HepG2 (cell line): Measurements from ENCODE around the gene ZNF782. TPM values are rescaled to one million over a fixed set of nuclear protein-coding genes. Genes with fewer than 3 reads are reported as not detected.

Experiments
- AGO2 ChIP-seq: fragments of 200-400 bp; formaldehyde crosslinking; optimal IDR thresholded peaks from 2 replicates; pipeline ENCODE3; 2017; ENCODE audit warnings: mild to moderate bottlenecking, low read depth, low read length, moderate library complexity
- BCL3 ChIP-seq: sonication (generic); formaldehyde crosslinking; IDR thresholded peaks from 2 replicates; pipeline ENCODE4 v1.5.1; 2020; ENCODE audit warnings: mild to moderate bottlenecking, missing genetic modification reagents, moderate library complexity
- DR1 ChIP-seq: sonication (generic); formaldehyde crosslinking; IDR thresholded peaks from 2 replicates; pipeline ENCODE4 v1.8.0; 2021; ENCODE audit warnings: mild to moderate bottlenecking, missing genetic modification reagents, inconsistent platforms
- ERF ChIP-seq: IDR thresholded peaks from 2 replicates; pipeline ENCODE4 v1.6.1; 2018; ENCODE audit warnings: missing biosample characterization, missing genetic modification reagents
- FLYWCH1 ChIP-seq: sonication (generic); formaldehyde crosslinking; IDR thresholded peaks from 2 replicates; pipeline ENCODE4 v1.8.1; 2023; ENCODE audit warnings: mild to moderate bottlenecking, missing genetic modification reagents
- FOXP1 ChIP-seq, 2 experiments: fragments of 450-650 bp in 1 of 2; IDR thresholded peaks; 2 replicates each; pipeline ENCODE4 v1.6.1; 2017 to 2018; ENCODE audit warnings: antibody characterized with exemption in 1 of 2
- HOXA7 ChIP-seq: sonication (generic); formaldehyde crosslinking; IDR thresholded peaks from 2 replicates; pipeline ENCODE4 v1.8.1; 2022; ENCODE audit warnings: mild to moderate bottlenecking, missing genetic modification reagents, moderate library complexity
- KAT8 ChIP-seq: IDR thresholded peaks from 2 replicates; pipeline ENCODE4 v1.6.1; 2016; ENCODE audit warnings: missing genetic modification reagents, missing compliant biosample characterization
- KDM4B ChIP-seq: sonication (generic); formaldehyde crosslinking; IDR thresholded peaks from 2 replicates; pipeline ENCODE4 v1.4.0; 2020; ENCODE audit warnings: missing genetic modification reagents
- POLR2AphosphoS2 ChIP-seq: IDR thresholded peaks from 2 replicates; pipeline ENCODE4 v1.6.1; 2011; ENCODE audit warnings: low read depth, low read length, improper control_type of control experiment
- PRDM10 ChIP-seq: sonication (generic); formaldehyde crosslinking; IDR thresholded peaks from 2 replicates; pipeline ENCODE4 v1.4.0; 2020; ENCODE audit warnings: low read depth, missing genetic modification reagents
- RFXAP ChIP-seq: sonication (generic); formaldehyde crosslinking; IDR thresholded peaks from 2 replicates; pipeline ENCODE4 v1.4.0; 2020; ENCODE audit warnings: missing genetic modification reagents, borderline replicate concordance
- SIN3B ChIP-seq: fragments of 150-350 bp; IDR thresholded peaks from 2 replicates; pipeline ENCODE4 v1.6.1; 2014; ENCODE audit warnings: low read length
- SMAD3 ChIP-seq: sonication (generic); formaldehyde crosslinking; IDR thresholded peaks from 2 replicates; pipeline ENCODE4 v1.4.0; 2020; ENCODE audit warnings: missing genetic modification reagents
- SOX6 ChIP-seq, 2 experiments: fragments of 450-650 bp in 1 of 2; sonication (generic) in 1 of 2; formaldehyde crosslinking in 1 of 2; IDR thresholded peaks; 2 replicates each; pipeline versions ENCODE4 v1.4.0 to v1.6.1; 2017 to 2020; ENCODE audit warnings: antibody characterized with exemption in 1 of 2, mild to moderate bottlenecking in 1 of 2, missing genetic modification reagents in 1 of 2
- TMF1 ChIP-seq: sonication (generic); formaldehyde crosslinking; IDR thresholded peaks from 2 replicates; pipeline ENCODE4 v1.8.1; 2022; ENCODE audit warnings: low read depth, missing genetic modification reagents
- ZFY ChIP-seq: sonication (generic); formaldehyde crosslinking; IDR thresholded peaks from 2 replicates; pipeline ENCODE4 v1.4.0; 2020; ENCODE audit warnings: missing genetic modification reagents
- ZNF326 ChIP-seq: sonication (generic); formaldehyde crosslinking; IDR thresholded peaks from 2 replicates; pipeline ENCODE4 v1.4.0; 2020; ENCODE audit warnings: missing genetic modification reagents, borderline replicate concordance
- ZNF350 ChIP-seq: sonication (generic); formaldehyde crosslinking; IDR thresholded peaks from 2 replicates; pipeline ENCODE4 v1.4.0; 2020; ENCODE audit warnings: mild to moderate bottlenecking, low read depth, missing genetic modification reagents, borderline replicate concordance
- ZNF501 ChIP-seq: sonication (generic); formaldehyde crosslinking; IDR thresholded peaks from 2 replicates; pipeline ENCODE4 v1.5.1; 2020; ENCODE audit warnings: mild to moderate bottlenecking, moderate library complexity, missing genetic modification reagents
- ZNF512 ChIP-seq: sonication (generic); formaldehyde crosslinking; IDR thresholded peaks from 2 replicates; pipeline ENCODE4 v1.4.0; 2020; ENCODE audit warnings: mild to moderate bottlenecking, missing genetic modification reagents
- ZNF530 ChIP-seq: sonication (generic); formaldehyde crosslinking; IDR thresholded peaks from 2 replicates; pipeline ENCODE4 v1.5.0; 2020; ENCODE audit warnings: low read depth, mild to moderate bottlenecking, missing genetic modification reagents
- ZNF580 ChIP-seq: IDR thresholded peaks from 2 replicates; pipeline ENCODE4 v1.6.1; 2016; ENCODE audit warnings: low read depth, borderline replicate concordance
- polyA plus RNA-seq, 8 experiments: library from polyadenylated mRNA; depleted of rRNA in 3 of 8; stranded (reverse) in 7 of 8; unstranded in 1 of 8; fragments of >200 nt; fragmentation: Illumina TruSeq in 4 of 8; extraction: Trizol in 4 of 8; gene quantifications; 2 replicates each; pipeline versions ENCODE4 v1.2.1 to v1.2.3, GENCODE V29; 2011 to 2016; ENCODE audit warnings: low read depth in 4 of 8, missing spikeins in 1 of 8, mixed read lengths in 1 of 8; ENCODE audit not compliant: insufficient read depth in 1 of 8
- total RNA-seq, 5 experiments: library from RNA; depleted of rRNA; stranded (reverse); fragments of >200 nt; fragmentation: Illumina TruSeq; extraction: Trizol; gene quantifications; 2 replicates each; pipeline ENCODE4 v1.2.3, GENCODE V29; 2016; ENCODE audit warnings: low read depth in 1 of 5

Gene ZNF782
- total and polyA plus RNA-seq, 2 of the 13 experiments (the other 11 are each of a cell fraction or from before 2014, with no cell fraction given), result 1.4 to 4.9 TPM

GRCh38 chr9:96853781-96854650 lies at the start of gene ZNF782 (continued):
- TF ChIP-seq TMF1 (CRISPR knock-in tag) (no peak), RFXAP (CRISPR knock-in tag) (peak; percentile 56; the same call in 1 of the 2 replicates), AGO2 (peak; percentile 70), POLR2AphosphoS2 (no peak), SMAD3 (CRISPR knock-in tag) (no peak; the same call in 1 of the 2 replicates), ZNF512 (CRISPR knock-in tag) (no peak), FOXP1 (IDR thresholded peaks at IDR 0.05) (no peak), FOXP1 (CRISPR knock-in tag; IDR thresholded peaks at IDR 0.05) (no peak), SOX6 (IDR thresholded peaks at IDR 0.05) (no peak), SOX6 (CRISPR knock-in tag; IDR thresholded peaks at IDR 0.05) (peak; percentile 47), BCL3 (CRISPR knock-in tag) (peak; percentile 78; the same call in 1 of the 2 replicates), KAT8 (peak; percentile 81), PRDM10 (CRISPR knock-in tag) (peak; percentile 83; the same call in 1 of the 2 replicates), ZNF350 (peak; percentile 49; the same call in 1 of the 2 replicates), SIN3B (0 out of 2 replicates have a peak, but pooled peaks have one; percentile 35), ERF (CRISPR knock-in tag) (peak; percentile 76), ZFY (CRISPR knock-in tag) (peak; percentile 94), ZNF580 (CRISPR knock-in tag) (peak; percentile 83), ZNF326 (CRISPR knock-in tag) (no peak), KDM4B (CRISPR knock-in tag) (0 out of 2 replicates have a peak, but pooled peaks have one; percentile 43), ZNF501 (CRISPR knock-in tag) (no peak; the same call in 1 of the 2 replicates), FLYWCH1 (CRISPR knock-in tag) (no peak), HOXA7 (CRISPR knock-in tag) (no peak), DR1 (CRISPR knock-in tag) (no peak), ZNF530 (CRISPR knock-in tag) (no peak)
